Mesothelial cell of epicardium (in vitro differentiated cells): Measurements from ENCODE around the gene CDX1. TPM values are rescaled to one million over a fixed set of nuclear protein-coding genes. Genes with fewer than 3 reads are reported as not detected.

Experiments used
- DNase-seq, 2 experiments: peaks; one replicate each; pipeline ENCODE4 v3.0.0; 2021; ENCODE audit warnings: low spot score in 2 of 2; ENCODE audit not compliant: unreplicated experiment in 2 of 2
- H3K27ac Mint-ChIP-seq: 2 replicates; pipeline ENCODE4 v1.8.0; 2021; ENCODE audit warnings: mixed read lengths
- H3K27me3 Mint-ChIP-seq: 2 replicates; pipeline ENCODE4 v1.8.0; 2021; ENCODE audit warnings: low read depth, mixed read lengths
- H3K36me3 Mint-ChIP-seq: 2 replicates; pipeline ENCODE4 v1.8.0; 2021; ENCODE audit warnings: mixed read lengths
- H3K4me1 Mint-ChIP-seq: 2 replicates; pipeline ENCODE4 v1.8.0; 2021; ENCODE audit warnings: mixed read lengths
- H3K4me3 Mint-ChIP-seq: 2 replicates; pipeline ENCODE4 v1.8.0; 2021; ENCODE audit warnings: mild to moderate bottlenecking, moderate library complexity, mixed read lengths
- H3K9me3 Mint-ChIP-seq: 2 replicates; pipeline ENCODE4 v1.8.0; 2021; ENCODE audit warnings: mixed read lengths
- CTCF ChIP-seq: fragments of 200-600 bp; sonication (generic); IDR thresholded peaks from one replicate; pipeline ENCODE4 v1.5.0; 2021; ENCODE audit warnings: antibody characterized with exemption; ENCODE audit not compliant: unreplicated experiment
- total RNA-seq: library from RNA; stranded (reverse); gene quantifications from 3 replicates; pipeline ENCODE4 v1.2.1, GENCODE V29; 2021

CDX1 gene
- total RNA-seq, 1 donor from 2014 or later = 0.51 TPM

- Mint-ChIP-seq H3K27ac (peak overlapping the region; percentile 59), H3K9me3 (no peaks in the 10 kb centered on the region), H3K27me3 (peaks cover 32% of the 10 kb centered on the region), H3K4me1 (peaks cover 46% of the 10 kb centered on the region), H3K36me3 (no peaks in the 10 kb centered on the region), H3K4me3 (no peak overlapping the region)
- no peak for DNase-seq
- TF ChIP-seq CTCF = no peak
These were observed 3.0 kb upstream of the CDX1 start for GRCh38 chr5:150163547-150164059.

- Mint-ChIP-seq H3K4me1 (peaks cover 43% of the 10 kb centered on the region), H3K36me3 (no peaks in the 10 kb centered on the region), H3K27ac (peak overlapping the region; percentile 63), H3K4me3 (no peak overlapping the region), H3K27me3 (peaks cover 40% of the 10 kb centered on the region), H3K9me3 (no peaks in the 10 kb centered on the region)
- no peak for DNase-seq
- TF ChIP-seq CTCF = no peak
These were observed 2.2 kb upstream of the CDX1 start for GRCh38 chr5:150164211-150164980.

GRCh38 chr5:150166037-150166649 is 435 bp upstream of the CDX1 start:
- Mint-ChIP-seq H3K36me3 (no peaks in the 10 kb centered on the region), H3K4me1 (peaks cover 39% of the 10 kb centered on the region), H3K9me3 (no peaks in the 10 kb centered on the region), H3K27ac (no peak overlapping the region), H3K4me3 (peak overlapping the region; percentile 13), H3K27me3 (peaks cover 54% of the 10 kb centered on the region)
- no peak for TF ChIP-seq CTCF
- no peak for DNase-seq

GRCh38 chr5:150167512-150167850 is 903 bp downstream of the CDX1 start:
- Mint-ChIP-seq H3K27ac (no peak overlapping the region), H3K4me3 (peak overlapping the region; percentile 54), H3K27me3 (peaks cover 56% of the 10 kb centered on the region)

GRCh38 chr5:150167908-150168307 is 1.3 kb downstream of the CDX1 start:
- Mint-ChIP-seq H3K27ac (no peak overlapping the region), H3K4me3 (no peak overlapping the region), H3K27me3 (peaks cover 56% of the 10 kb centered on the region), H3K4me1 (peaks cover 29% of the 10 kb centered on the region), H3K36me3 (no peaks in the 10 kb centered on the region), H3K9me3 (no peaks in the 10 kb centered on the region)
- peak; percentile 17 for TF ChIP-seq CTCF
- no peak for DNase-seq

More at GRCh38 chr5:150167512-150167850, 903 bp downstream of the CDX1 start:
- no peak for DNase-seq
- no peaks in the 10 kb centered on the region for H3K36me3 Mint-ChIP-seq
- H3K4me1 Mint-ChIP-seq = peaks cover 30% of the 10 kb centered on the region
- TF ChIP-seq CTCF = no peak
- H3K9me3 Mint-ChIP-seq = no peaks in the 10 kb centered on the region
